ENCODE data around the gene MRPL28.
A peak's percentile ranks its signal among the peaks of the same experiment; 100 is the strongest.

- no peak for TF ChIP-seq EZH2 (IDR thresholded peaks at IDR 0.05; ENCODE audit: borderline replicate concordance, low read depth, low read length, severe bottlenecking)
- TF ChIP-seq, protein P1, sequence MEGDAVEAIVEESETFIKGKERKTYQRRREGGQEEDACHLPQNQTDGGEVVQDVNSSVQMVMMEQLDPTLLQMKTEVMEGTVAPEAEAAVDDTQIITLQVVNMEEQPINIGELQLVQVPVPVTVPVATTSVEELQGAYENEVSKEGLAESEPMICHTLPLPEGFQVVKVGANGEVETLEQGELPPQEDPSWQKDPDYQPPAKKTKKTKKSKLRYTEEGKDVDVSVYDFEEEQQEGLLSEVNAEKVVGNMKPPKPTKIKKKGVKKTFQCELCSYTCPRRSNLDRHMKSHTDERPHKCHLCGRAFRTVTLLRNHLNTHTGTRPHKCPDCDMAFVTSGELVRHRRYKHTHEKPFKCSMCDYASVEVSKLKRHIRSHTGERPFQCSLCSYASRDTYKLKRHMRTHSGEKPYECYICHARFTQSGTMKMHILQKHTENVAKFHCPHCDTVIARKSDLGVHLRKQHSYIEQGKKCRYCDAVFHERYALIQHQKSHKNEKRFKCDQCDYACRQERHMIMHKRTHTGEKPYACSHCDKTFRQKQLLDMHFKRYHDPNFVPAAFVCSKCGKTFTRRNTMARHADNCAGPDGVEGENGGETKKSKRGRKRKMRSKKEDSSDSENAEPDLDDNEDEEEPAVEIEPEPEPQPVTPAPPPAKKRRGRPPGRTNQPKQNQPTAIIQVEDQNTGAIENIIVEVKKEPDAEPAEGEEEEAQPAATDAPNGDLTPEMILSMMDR (IDR thresholded peaks at IDR 0.05; ENCODE audit: borderline replicate concordance, extremely low read depth, low read length, poor library complexity, severe bottlenecking) = peak; percentile 47
These were observed 51.7 kb downstream of the MRPL28 start for GRCh38 chr16:318628-319027.

Measured in DND-41 (cell line).